ENCODE data around the gene CHMP2B. TPM values are rescaled to one million over a fixed set of nuclear protein-coding genes. Genes with fewer than 3 reads are reported as not detected.

Gene CHMP2B
- total and polyA plus RNA-seq, 2 donors (not counting 1 experiment from before 2014, with no cell fraction given) = 20.6 to 46.2 TPM

DNA sequence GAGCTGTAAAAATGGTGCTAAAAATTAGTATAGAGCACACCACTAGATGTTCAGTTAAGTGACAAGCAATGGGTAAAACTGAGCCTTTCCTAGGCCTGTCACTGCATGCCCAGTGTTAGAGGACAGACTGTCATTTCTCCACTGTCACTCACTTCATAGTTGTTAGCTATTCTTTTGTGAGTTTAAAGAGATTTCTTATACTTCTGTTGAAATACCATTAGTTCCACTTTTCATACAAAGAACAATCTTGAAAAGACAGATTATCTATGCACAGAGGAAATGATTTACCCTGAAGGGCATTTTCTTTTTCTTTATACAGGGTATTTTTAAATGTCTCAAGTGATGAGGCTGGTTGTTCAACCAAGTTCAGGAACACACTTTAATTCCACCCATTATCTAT, 28.3 kb upstream of the CHMP2B start:
- Histone ChIP-seq H3K27ac (ENCODE audit: insufficient read depth, low read length) (no peak overlapping the region), H3K27me3 (ENCODE audit: control insufficient read depth, insufficient read depth, low read length) (no peaks in the 10 kb centered on the region), H4K20me1 (ENCODE audit: control insufficient read depth, extremely low read depth, insufficient read depth, low read length) (no peaks in the 10 kb centered on the region), H3K4me1 (ENCODE audit: control insufficient read depth, extremely low read depth, insufficient read depth, low read length) (no peaks in the 10 kb centered on the region), H3K9ac (ENCODE audit: insufficient read depth, low read length) (no peak overlapping the region), H3K4me2 (ENCODE audit: extremely low read depth, insufficient read depth, low read length) (no peak overlapping the region), H2AFZ (ENCODE audit: low read length) (no peak overlapping the region), H3K79me2 (ENCODE audit: control insufficient read depth, insufficient read depth, low read length) (no peaks in the 10 kb centered on the region), H3K4me3 (replicated peaks in 1 of 4; ENCODE audit: control extremely low read depth in 1 of 4, insufficient read depth in 1 of 4, low read depth in 3 of 4, low read length in 4 of 4) (no peak overlapping the region), H3K9me3 (ENCODE audit: control insufficient read depth, insufficient read depth, low read depth, low read length) (no peaks in the 10 kb centered on the region), H3K36me3 (ENCODE audit: control insufficient read depth, insufficient read depth, low read length) (no peaks in the 10 kb centered on the region)
- TF ChIP-seq, protein P1, sequence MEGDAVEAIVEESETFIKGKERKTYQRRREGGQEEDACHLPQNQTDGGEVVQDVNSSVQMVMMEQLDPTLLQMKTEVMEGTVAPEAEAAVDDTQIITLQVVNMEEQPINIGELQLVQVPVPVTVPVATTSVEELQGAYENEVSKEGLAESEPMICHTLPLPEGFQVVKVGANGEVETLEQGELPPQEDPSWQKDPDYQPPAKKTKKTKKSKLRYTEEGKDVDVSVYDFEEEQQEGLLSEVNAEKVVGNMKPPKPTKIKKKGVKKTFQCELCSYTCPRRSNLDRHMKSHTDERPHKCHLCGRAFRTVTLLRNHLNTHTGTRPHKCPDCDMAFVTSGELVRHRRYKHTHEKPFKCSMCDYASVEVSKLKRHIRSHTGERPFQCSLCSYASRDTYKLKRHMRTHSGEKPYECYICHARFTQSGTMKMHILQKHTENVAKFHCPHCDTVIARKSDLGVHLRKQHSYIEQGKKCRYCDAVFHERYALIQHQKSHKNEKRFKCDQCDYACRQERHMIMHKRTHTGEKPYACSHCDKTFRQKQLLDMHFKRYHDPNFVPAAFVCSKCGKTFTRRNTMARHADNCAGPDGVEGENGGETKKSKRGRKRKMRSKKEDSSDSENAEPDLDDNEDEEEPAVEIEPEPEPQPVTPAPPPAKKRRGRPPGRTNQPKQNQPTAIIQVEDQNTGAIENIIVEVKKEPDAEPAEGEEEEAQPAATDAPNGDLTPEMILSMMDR (conservative IDR thresholded peaks at IDR 0.05 in 1 of 2, IDR thresholded peaks at IDR 0.05 in 1 of 2; ENCODE audit: low read depth in 1 of 2, low read length in 2 of 2) = no peak
- no peak for TF ChIP-seq EZH2 (IDR thresholded peaks at IDR 0.05; ENCODE audit: low read length, missing control alignments)
- DNase-seq (ENCODE audit: low read depth in 2 of 2) = no peak

DNA sequence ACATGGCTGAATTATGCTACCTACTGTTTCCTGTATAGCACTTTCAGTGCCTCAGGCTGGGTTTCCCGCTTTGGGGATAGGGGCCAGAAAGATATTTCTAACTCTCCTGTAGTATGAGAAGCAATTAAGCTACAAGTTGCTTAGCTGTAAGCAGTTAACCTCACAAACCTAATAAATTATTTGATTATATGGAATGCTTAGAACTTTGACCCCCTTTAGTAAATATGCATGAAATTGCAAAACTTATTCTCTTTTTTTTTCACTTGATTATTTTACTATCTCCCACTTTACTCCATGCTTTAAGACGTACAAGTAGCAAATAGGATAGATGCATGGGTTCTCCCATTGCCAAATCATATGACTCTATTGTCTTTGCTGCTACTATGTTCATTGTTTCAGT, 27.5 kb upstream of the CHMP2B start:
- Histone ChIP-seq H3K79me2 (ENCODE audit: control insufficient read depth, insufficient read depth, low read length) (no peaks in the 10 kb centered on the region), H3K4me3 (replicated peaks in 1 of 4; ENCODE audit: control extremely low read depth in 1 of 4, insufficient read depth in 1 of 4, low read depth in 3 of 4, low read length in 4 of 4) (no peak overlapping the region), H3K27ac (ENCODE audit: insufficient read depth, low read length) (no peak overlapping the region), H2AFZ (ENCODE audit: low read length) (no peak overlapping the region), H3K4me1 (ENCODE audit: control insufficient read depth, extremely low read depth, insufficient read depth, low read length) (no peaks in the 10 kb centered on the region), H4K20me1 (ENCODE audit: control insufficient read depth, extremely low read depth, insufficient read depth, low read length) (no peaks in the 10 kb centered on the region), H3K9ac (ENCODE audit: insufficient read depth, low read length) (no peak overlapping the region), H3K4me2 (ENCODE audit: extremely low read depth, insufficient read depth, low read length) (no peak overlapping the region), H3K9me3 (ENCODE audit: control insufficient read depth, insufficient read depth, low read depth, low read length) (no peaks in the 10 kb centered on the region), H3K36me3 (ENCODE audit: control insufficient read depth, insufficient read depth, low read length) (no peaks in the 10 kb centered on the region), H3K27me3 (ENCODE audit: control insufficient read depth, insufficient read depth, low read length) (no peaks in the 10 kb centered on the region)
- TF ChIP-seq, protein P1 (conservative IDR thresholded peaks at IDR 0.05 in 1 of 2, IDR thresholded peaks at IDR 0.05 in 1 of 2; ENCODE audit: low read depth in 1 of 2, low read length in 2 of 2) = no peak
- no peak for TF ChIP-seq EZH2 (IDR thresholded peaks at IDR 0.05; ENCODE audit: low read length, missing control alignments)
- no peak for DNase-seq (ENCODE audit: low read depth in 2 of 2)

DNA sequence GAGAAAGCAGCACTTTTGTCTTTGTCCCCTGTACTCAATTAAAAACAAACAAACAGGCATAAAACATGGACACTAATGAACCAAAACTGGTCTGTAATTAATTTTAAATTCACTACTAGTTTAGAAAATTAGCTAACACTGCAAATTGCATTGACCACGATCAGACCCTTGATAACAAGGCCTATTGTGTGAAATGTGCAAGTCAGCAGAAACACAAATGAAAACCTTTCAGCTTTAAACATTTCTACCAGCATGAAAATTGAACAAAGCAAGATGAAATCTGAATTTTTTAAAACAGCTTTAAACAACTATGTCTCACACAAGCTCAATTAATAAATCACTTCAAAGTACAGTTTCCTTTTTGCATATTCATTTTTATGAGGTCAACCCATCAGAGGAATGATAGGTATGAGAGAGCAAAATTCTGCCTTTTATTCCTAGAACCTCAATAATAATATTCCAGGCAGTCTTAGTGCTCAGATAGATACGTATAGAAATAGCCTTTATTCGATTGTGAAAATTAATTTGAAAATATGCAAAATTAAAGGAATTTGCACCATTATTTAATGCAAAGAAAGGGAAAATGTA, 27.0 kb upstream of the CHMP2B start:
- no peak for DNase-seq (ENCODE audit: low read depth in 2 of 2)
- no peak overlapping the region for H3K9ac ChIP-seq (ENCODE audit: insufficient read depth, low read length)
- no peak overlapping the region for H2AFZ ChIP-seq (ENCODE audit: low read length)
- no peaks in the 10 kb centered on the region for H3K36me3 ChIP-seq (ENCODE audit: control insufficient read depth, insufficient read depth, low read length)
- no peak overlapping the region for H3K4me2 ChIP-seq (ENCODE audit: extremely low read depth, insufficient read depth, low read length)
- H4K20me1 ChIP-seq (ENCODE audit: control insufficient read depth, extremely low read depth, insufficient read depth, low read length) = no peaks in the 10 kb centered on the region
- TF ChIP-seq, protein P1 (conservative IDR thresholded peaks at IDR 0.05 in 1 of 2, IDR thresholded peaks at IDR 0.05 in 1 of 2; ENCODE audit: low read depth in 1 of 2, low read length in 2 of 2) = no peak
- no peak for TF ChIP-seq EZH2 (IDR thresholded peaks at IDR 0.05; ENCODE audit: low read length, missing control alignments)
- no peaks in the 10 kb centered on the region for H3K79me2 ChIP-seq (ENCODE audit: control insufficient read depth, insufficient read depth, low read length)
- H3K27ac ChIP-seq (ENCODE audit: insufficient read depth, low read length) = no peak overlapping the region
- no peaks in the 10 kb centered on the region for H3K4me1 ChIP-seq (ENCODE audit: control insufficient read depth, extremely low read depth, insufficient read depth, low read length)
- no peak overlapping the region for H3K4me3 ChIP-seq (replicated peaks in 1 of 4; ENCODE audit: control extremely low read depth in 1 of 4, insufficient read depth in 1 of 4, low read depth in 3 of 4, low read length in 4 of 4)
- H3K9me3 ChIP-seq (ENCODE audit: control insufficient read depth, insufficient read depth, low read depth, low read length) = no peaks in the 10 kb centered on the region
- H3K27me3 ChIP-seq (ENCODE audit: control insufficient read depth, insufficient read depth, low read length) = no peaks in the 10 kb centered on the region
